HCT116 (cell line): ENCODE measurements around the gene CD63. TPM values are rescaled to one million over a fixed set of nuclear protein-coding genes. Genes with fewer than 3 reads are reported as not detected.

ENCODE experiments used
- ATAC-seq: fragments of 200-7000 bp; cut with Tn5 transposase; 2 replicates; pipeline ENCODE4 v1.9.1; 2020; ENCODE audit warnings: mild to moderate bottlenecking, moderate library complexity
- BruUV-seq: library from RNA; stranded (reverse); fragments of 400-500 nt; replicated peaks from 2 replicates; lab custom pipeline; 2021; lab: Mats Ljungman, UMichigan
- CTCF ChIA-PET: fragments of 300-600 bp; sonication (Branson Sonifier 250); formaldehyde crosslinking; loops from one replicate; lab custom pipeline; 2021; ENCODE audit warnings: antibody characterized with exemption; lab: Charles Lee
- POLR2A ChIA-PET: fragments of 300-600, 350-600 bp; sonication (Branson Sonifier 250); formaldehyde crosslinking; loops from one replicate; lab custom pipeline; 2021; ENCODE audit warnings: antibody characterized with exemption; lab: Charles Lee
- RAD21 ChIA-PET, 2 experiments: fragments of 300-600 bp; sonication (Branson Sonifier 250); formaldehyde crosslinking; loops; one replicate each; lab custom pipeline; 2023; ENCODE audit warnings: low total read pairs in 2 of 2; ENCODE audit not compliant: uncharacterized antibody in 2 of 2, unreplicated experiment in 2 of 2, low non-redundant PET in 1 of 2; lab: Charles Lee
- DNase-seq: peaks from one replicate; pipeline ENCODE4 v3.0.0-alpha.2; 2010; ENCODE audit warnings: low read depth, low spot score
- H2AFZ ChIP-seq: fragments of 200-600 bp; shearing (Covaris generic), sonication (generic); 2 replicates; pipeline ENCODE4 v1.6.1; 2017; ENCODE audit warnings: low read depth, mixed run types, mixed read lengths, antibody characterized with exemption, low read length; ENCODE audit not compliant: poor library complexity, severe bottlenecking
- H3K27ac ChIP-seq: 2 replicates; pipeline ENCODE4 v1.5.1; 2012; ENCODE audit warnings: low read depth, low read length
- H3K27me3 ChIP-seq: fragments of 200-600 bp; sonication (generic); 2 replicates; pipeline ENCODE4 v1.6.1; 2016; ENCODE audit warnings: mixed run types, low read length, mixed read lengths; ENCODE audit not compliant: insufficient read depth
- H3K36me3 ChIP-seq, 2 experiments: fragments of 200-500 bp in 1 of 2; fragments of 200-600 bp in 1 of 2; sonication (Bioruptor generic) in 1 of 2; sonication (generic) in 1 of 2; 2 replicates each; pipeline versions ENCODE4 v1.5.1 to v1.6.1; 2014 to 2016; ENCODE audit warnings: low read length in 2 of 2, inconsistent platforms in 1 of 2, mixed read lengths in 1 of 2, mixed run types in 1 of 2; ENCODE audit not compliant: insufficient read depth in 2 of 2, control insufficient read depth in 1 of 2
- H3K4me1 ChIP-seq, 2 experiments: fragments of 200-600 bp in 1 of 2; sonication (generic) in 1 of 2; 2 replicates each; pipeline versions ENCODE4 v1.5.1 to v1.6.1; 2012 to 2017; ENCODE audit warnings: low read length in 2 of 2, inconsistent platforms in 1 of 2, mild to moderate bottlenecking in 1 of 2, mixed read lengths in 1 of 2, mixed run types in 1 of 2, moderate library complexity in 1 of 2; ENCODE audit not compliant: insufficient read depth in 2 of 2, control insufficient read depth in 1 of 2
- H3K4me2 ChIP-seq: fragments of 200-600 bp; sonication (generic); 2 replicates; pipeline ENCODE4 v1.6.1; 2017; ENCODE audit warnings: mixed run types, low read length, mixed read lengths
- H3K4me3 ChIP-seq, 2 experiments: fragments of 200-600 bp in 1 of 2; sonication (generic) in 1 of 2; replicated peaks in 1 of 2; 2 replicates each; pipeline ENCODE4 v1.5.1; 2011 to 2016; ENCODE audit warnings: low read length in 2 of 2, control low read depth in 1 of 2, low read depth in 1 of 2, mild to moderate bottlenecking in 1 of 2, mixed read lengths in 1 of 2, mixed run types in 1 of 2
- H3K79me2 ChIP-seq: fragments of 200-600 bp; sonication (generic); 2 replicates; pipeline ENCODE4 v1.6.1; 2017; ENCODE audit warnings: mild to moderate bottlenecking, mixed run types, low read length, moderate library complexity, mixed read lengths; ENCODE audit not compliant: insufficient read depth
- H3K9ac ChIP-seq: fragments of 200-600 bp; sonication (generic); 2 replicates; pipeline ENCODE4 v1.6.1; 2016; ENCODE audit warnings: low read length, mixed read lengths
- H3K9me2 ChIP-seq: fragments of 200-600 bp; sonication (generic), shearing (Covaris generic); 2 replicates; pipeline ENCODE4 v1.6.1; 2017; ENCODE audit warnings: mixed run types, mild to moderate bottlenecking, moderate library complexity; ENCODE audit not compliant: insufficient read depth
- H3K9me3 ChIP-seq, 2 experiments: fragments of 200-500 bp in 1 of 2; fragments of 200-600 bp in 1 of 2; sonication (Bioruptor generic) in 1 of 2; sonication (generic) in 1 of 2; 2 replicates each; pipeline ENCODE4 v1.6.1; 2014 to 2017; ENCODE audit warnings: low read length in 2 of 2, mixed read lengths in 2 of 2, inconsistent platforms in 1 of 2, low read depth in 1 of 2, mild to moderate bottlenecking in 1 of 2, mixed run types in 1 of 2, moderate library complexity in 1 of 2; ENCODE audit not compliant: control insufficient read depth in 1 of 2, insufficient read depth in 1 of 2
- H4K20me1 ChIP-seq: fragments of 200-600 bp; sonication (generic), shearing (Covaris generic); 2 replicates; pipeline ENCODE4 v1.6.1; 2017; ENCODE audit warnings: mixed run types, mild to moderate bottlenecking, moderate library complexity; ENCODE audit not compliant: insufficient read depth
- ATF3 ChIP-seq: IDR thresholded peaks from 2 replicates; pipeline ENCODE4 v1.6.1; 2012
- CBX3 ChIP-seq: IDR thresholded peaks from 2 replicates; pipeline ENCODE4 v1.6.1; 2012; ENCODE audit warnings: low read depth
- CEBPB ChIP-seq: IDR thresholded peaks from 2 replicates; pipeline ENCODE4 v1.6.1; 2012; ENCODE audit warnings: low read depth
- CTCF ChIP-seq, 3 experiments: fragments of 200-600 bp in 1 of 3; sonication (generic) in 1 of 3; IDR thresholded peaks in 2 of 3; conservative IDR thresholded peaks in 1 of 3; 2 replicates each; pipeline ENCODE4 v1.5.1; 2012 to 2017; ENCODE audit warnings: low read depth in 2 of 3, low read length in 2 of 3, antibody characterized with exemption in 1 of 3, borderline replicate concordance in 1 of 3, control low read depth in 1 of 3, mild to moderate bottlenecking in 1 of 3, mixed read lengths in 1 of 3, mixed run types in 1 of 3, moderate library complexity in 1 of 3; ENCODE audit not compliant: insufficient read depth in 1 of 3
- ELF1 ChIP-seq: IDR thresholded peaks from 2 replicates; pipeline ENCODE4 v1.6.1; 2012; ENCODE audit warnings: low read depth, borderline replicate concordance
- EZH2phosphoT487 ChIP-seq: fragments of 200-600 bp; IDR thresholded peaks from 2 replicates; pipeline ENCODE4 v1.6.1; 2018; ENCODE audit warnings: antibody characterized with exemption, borderline replicate concordance
- FOSL1 ChIP-seq: IDR thresholded peaks from 2 replicates; pipeline ENCODE4 v1.6.1; 2012; ENCODE audit warnings: low read depth
- JUND ChIP-seq: IDR thresholded peaks from 2 replicates; pipeline ENCODE4 v1.6.1; 2012
- POLR2A ChIP-seq: IDR thresholded peaks from 2 replicates; pipeline ENCODE4 v1.7.0; 2011; ENCODE audit warnings: borderline replicate concordance; ENCODE audit not compliant: insufficient read depth, insufficient read length; ENCODE audit errors: extremely low read depth
- POLR2AphosphoS5 ChIP-seq: IDR thresholded peaks from 2 replicates; pipeline ENCODE4 v1.6.1; 2011; ENCODE audit warnings: mild to moderate bottlenecking, low read depth, low read length, moderate library complexity
- RAD21 ChIP-seq: IDR thresholded peaks from 2 replicates; pipeline ENCODE4 v1.6.1; 2012; ENCODE audit warnings: low read depth, mild to moderate bottlenecking
- SIN3A ChIP-seq: IDR thresholded peaks from 2 replicates; pipeline ENCODE4 v1.6.1; 2012; ENCODE audit warnings: low read depth
- SRF ChIP-seq: IDR thresholded peaks from 2 replicates; pipeline ENCODE4 v1.6.1; 2012; ENCODE audit warnings: low read depth
- TCF7L2 ChIP-seq: IDR thresholded peaks from 2 replicates; pipeline ENCODE4 v1.7.0; 2011; ENCODE audit warnings: borderline replicate concordance, inconsistent platforms; ENCODE audit not compliant: insufficient read depth, insufficient read length; ENCODE audit errors: extremely low read depth
- YY1 ChIP-seq: IDR thresholded peaks from 2 replicates; pipeline ENCODE4 v1.6.1; 2011; ENCODE audit warnings: low read length, low read depth, moderate library complexity, mild to moderate bottlenecking; ENCODE audit not compliant: insufficient replicate concordance; ENCODE audit errors: extremely low read depth
- ZBTB33 ChIP-seq: IDR thresholded peaks from 2 replicates; pipeline ENCODE4 v1.6.1; 2011; ENCODE audit warnings: mild to moderate bottlenecking, low read length, moderate library complexity; ENCODE audit not compliant: insufficient replicate concordance; ENCODE audit errors: extremely low read depth
- ZFX ChIP-seq: fragments of 450-650 bp; IDR thresholded peaks from 2 replicates; pipeline ENCODE4 v1.6.1; 2017
- ZNF274 ChIP-seq: fragments of 200-500 bp; sonication (Bioruptor generic); IDR thresholded peaks from 2 replicates; pipeline ENCODE4 v1.6.1; 2014; ENCODE audit warnings: mild to moderate bottlenecking, low read depth, low read length, inconsistent platforms
- intact Hi-C: fragments of 100-400 bp; cut with micrococcal nuclease; formaldehyde crosslinking; loops from 2 replicates; pipeline ENCODE4 v1.10.0; 2022
- total RNA-seq: library from RNA; stranded (reverse); gene quantifications from one replicate; pipeline ENCODE4 v1.2.1, GENCODE V29; 2021; ENCODE audit not compliant: unreplicated experiment

The CD63 gene
- total RNA-seq, 1 experiment from 2014 or later, result 355 TPM

- POLR2A ChIA-PET, result no interaction called here
- CTCF ChIA-PET, result interaction anchor here (0.6 to 0.8 kb wide), 2 partner anchors 20 to 183 kb away, joined by 3 read pairs; no protein-coding TSS in a partner anchor
- BruUV-seq, result no TSS peak
- H3K9me2 ChIP-seq, result no peaks in the 10 kb centered on the region
- TF ChIP-seq FOSL1, result no peak
- no peak for TF ChIP-seq ATF3
- TF ChIP-seq POLR2A, result no peak
- TF ChIP-seq TCF7L2, result no peak
- no peak for TF ChIP-seq CEBPB
- no peak for TF ChIP-seq RAD21
- H2AFZ ChIP-seq, result no peak overlapping the region
- no peaks in the 10 kb centered on the region for H3K27me3 ChIP-seq
- H4K20me1 ChIP-seq, result no peaks in the 10 kb centered on the region
- ATAC-seq, result no peak
- no peaks in the 10 kb centered on the region for H3K9me3 ChIP-seq
- DNase-seq, result no peak
- no peak overlapping the region for H3K9ac ChIP-seq
- H3K79me2 ChIP-seq, result peaks cover 2% of the 10 kb centered on the region; the same call in 1 of the 2 replicates
- intact Hi-C loops, result no loop called here
- H3K4me1 ChIP-seq, result no peaks in the 10 kb centered on the region
- H3K4me3 ChIP-seq, result no peak overlapping the region
- no peak overlapping the region for H3K4me2 ChIP-seq
- RAD21 ChIA-PET, result no interaction called here
- H3K36me3 ChIP-seq, result peaks cover 37 to 51% of the 10 kb centered on the region in 2 experiments
- no peak overlapping the region for H3K27ac ChIP-seq
Measured at GRCh38 chr12:55757701-55758100, 28.9 kb upstream of the CD63 start.

- H3K9ac ChIP-seq, result no peak overlapping the region
- no peaks in the 10 kb centered on the region for H3K4me1 ChIP-seq
- intact Hi-C loops, result no loop called here
- POLR2A ChIA-PET, result no interaction called here
- no peaks in the 10 kb centered on the region for H3K9me3 ChIP-seq
- no peak overlapping the region for H3K4me3 ChIP-seq
- H3K4me2 ChIP-seq, result no peak overlapping the region
- CTCF ChIA-PET, result no interaction called here
- H3K36me3 ChIP-seq, result peaks cover 41 to 48% of the 10 kb centered on the region in 2 experiments
- H3K79me2 ChIP-seq, result no peaks in the 10 kb centered on the region; the same call in 1 of the 2 replicates
- no peak overlapping the region for H2AFZ ChIP-seq
- RAD21 ChIA-PET, result no interaction called here
- H3K27me3 ChIP-seq, result no peaks in the 10 kb centered on the region
- ATAC-seq, result no peak
- BruUV-seq, result no TSS peak
- H3K9me2 ChIP-seq, result no peaks in the 10 kb centered on the region
- no peak overlapping the region for H3K27ac ChIP-seq
- no peak for DNase-seq
- H4K20me1 ChIP-seq, result no peaks in the 10 kb centered on the region
- TF ChIP-seq ZFX (no peak), ZBTB33 (no peak), SRF (no peak), CEBPB (no peak), JUND (no peak), POLR2AphosphoS5 (no peak), ELF1 (no peak), CTCF (IDR thresholded peaks at IDR 0.05 in 2 of 3, conservative IDR thresholded peaks at IDR 0.05 in 1 of 3; ENCODE audit: borderline replicate concordance in 1 of 3, insufficient read depth in 1 of 3, low read depth in 2 of 3, low read length in 2 of 3) (no peak), YY1 (no peak), SIN3A (no peak), EZH2phosphoT487 (no peak), RAD21 (no peak), TCF7L2 (no peak), FOSL1 (no peak), CBX3 (no peak), ZNF274 (no peak)
Measured at GRCh38 chr12:55755246-55755645, 26.4 kb upstream of the CD63 start.
